SJSA1 (cell line): Measurements from ENCODE around the gene WNK2. TPM values are rescaled to one million over a fixed set of nuclear protein-coding genes. Genes with fewer than 3 reads are reported as not detected.
"Not testable (repeated sequence)": the region's sequence is repeated elsewhere in the genome, so short reads cannot be mapped to it uniquely, and the experiment has no call there.

Experiments used
- DNase-seq, 2 experiments: peaks; one replicate each; pipeline ENCODE4 v3.0.0-alpha.2; 2015 to 2020; ENCODE audit warnings: low spot score in 2 of 2, low read depth in 1 of 2
- H3K27ac ChIP-seq: fragments of 250-450 bp; sonication (Bioruptor Pico); 2 replicates; pipeline ENCODE4 v1.5.1; 2020; ENCODE audit warnings: mild to moderate bottlenecking, moderate library complexity
- H3K27me3 ChIP-seq: fragments of 250-450 bp; sonication (Bioruptor Pico); replicated peaks from 2 replicates; pipeline ENCODE4 v1.5.1; 2020; ENCODE audit warnings: mild to moderate bottlenecking, moderate library complexity
- H3K36me3 ChIP-seq: fragments of 250-450 bp; sonication (Bioruptor Pico); 2 replicates; pipeline ENCODE4 v1.5.1; 2020; ENCODE audit warnings: mild to moderate bottlenecking
- H3K4me1 ChIP-seq: fragments of 250-450 bp; sonication (Bioruptor Pico); replicated peaks from 2 replicates; pipeline ENCODE4 v1.6.1; 2021; ENCODE audit warnings: mild to moderate bottlenecking
- H3K4me3 ChIP-seq: fragments of 250-450 bp; sonication (Bioruptor Pico); 2 replicates; pipeline ENCODE4 v1.5.1; 2020; ENCODE audit warnings: mild to moderate bottlenecking
- H3K9me3 ChIP-seq: fragments of 250-450 bp; sonication (Bioruptor Pico); replicated peaks from 2 replicates; pipeline ENCODE4 v1.5.1; 2020; ENCODE audit warnings: mild to moderate bottlenecking
- total RNA-seq: library from RNA; depleted of rRNA; stranded (reverse); fragments of >200 nt; shearing (Covaris generic); gene quantifications from 2 replicates; pipeline ENCODE4 v1.2.3, GENCODE V29; 2014; rRNA removed

WNK2 gene
- total RNA-seq, 1 experiment from 2014 or later: not detected

GRCh38 chr9:93355827-93356226 is 171.9 kb downstream of the WNK2 start:
- H3K27me3 ChIP-seq: no peaks in the 10 kb centered on the region
- H3K36me3 ChIP-seq: no peaks in the 10 kb centered on the region
- DNase-seq: no peak
- peaks cover 5% of the 10 kb centered on the region; the same call in 1 of the 2 replicates for H3K4me1 ChIP-seq
- H3K9me3 ChIP-seq: no peaks in the 10 kb centered on the region
- no peak overlapping the region for H3K4me3 ChIP-seq
- no peak overlapping the region for H3K27ac ChIP-seq

GRCh38 chr9:93357649-93358048 is 173.7 kb downstream of the WNK2 start:
- DNase-seq: no peak
- H3K4me3 ChIP-seq: no peak overlapping the region
- no peaks in the 10 kb centered on the region for H3K36me3 ChIP-seq
- peaks cover 5% of the 10 kb centered on the region; the same call in 1 of the 2 replicates for H3K4me1 ChIP-seq
- H3K27ac ChIP-seq: no peak overlapping the region
- H3K9me3 ChIP-seq: no peaks in the 10 kb centered on the region
- no peaks in the 10 kb centered on the region for H3K27me3 ChIP-seq

- H3K27ac ChIP-seq, H3K36me3 ChIP-seq, H3K4me3 ChIP-seq, H3K27me3 ChIP-seq, H3K4me1 ChIP-seq, DNase-seq, H3K9me3 ChIP-seq: not testable (repeated sequence)
These were observed 176.0 kb downstream of the WNK2 start for GRCh38 chr9:93359907-93360306.

- Histone ChIP-seq H3K27ac (no peak overlapping the region), H3K9me3 (no peaks in the 10 kb centered on the region), H3K36me3 (no peaks in the 10 kb centered on the region), H3K4me1 (no peaks in the 10 kb centered on the region), H3K4me3 (no peak overlapping the region), H3K27me3 (no peaks in the 10 kb centered on the region)
- no peak for DNase-seq
These were observed 178.1 kb downstream of the WNK2 start for GRCh38 chr9:93361995-93362394.

- no peaks in the 10 kb centered on the region for H3K36me3 ChIP-seq
- no peak for DNase-seq
- H3K4me3 ChIP-seq: no peak overlapping the region
- H3K4me1 ChIP-seq: no peaks in the 10 kb centered on the region
- no peak overlapping the region for H3K27ac ChIP-seq
- H3K9me3 ChIP-seq: no peaks in the 10 kb centered on the region
- no peaks in the 10 kb centered on the region; the same call in 1 of the 2 replicates for H3K27me3 ChIP-seq
These were observed 180.9 kb downstream of the WNK2 start for GRCh38 chr9:93364734-93365426.

- Histone ChIP-seq H3K27me3 (no peaks in the 10 kb centered on the region; the same call in 1 of the 2 replicates), H3K27ac (no peak overlapping the region), H3K4me1 (no peaks in the 10 kb centered on the region), H3K36me3 (no peaks in the 10 kb centered on the region), H3K4me3 (no peak overlapping the region), H3K9me3 (no peaks in the 10 kb centered on the region)
- no peak for DNase-seq
These were observed 181.6 kb downstream of the WNK2 start for GRCh38 chr9:93365427-93366118.

- no peaks in the 10 kb centered on the region for H3K36me3 ChIP-seq
- no peak for DNase-seq
- no peaks in the 10 kb centered on the region for H3K4me1 ChIP-seq
- H3K9me3 ChIP-seq: no peaks in the 10 kb centered on the region
- no peaks in the 10 kb centered on the region; the same call in 1 of the 2 replicates for H3K27me3 ChIP-seq
- H3K4me3 ChIP-seq: no peak overlapping the region
- no peak overlapping the region for H3K27ac ChIP-seq
These were observed 182.1 kb downstream of the WNK2 start for GRCh38 chr9:93366119-93366447.

GRCh38 chr9:93366486-93366885 is 182.5 kb downstream of the WNK2 start:
- not testable (repeated sequence) for H3K36me3 ChIP-seq, H3K4me3 ChIP-seq, H3K27ac ChIP-seq, H3K9me3 ChIP-seq, DNase-seq, H3K4me1 ChIP-seq, H3K27me3 ChIP-seq

- Histone ChIP-seq H3K9me3 (no peaks in the 10 kb centered on the region), H3K4me3 (no peak overlapping the region), H3K27me3 (no peaks in the 10 kb centered on the region; the same call in 1 of the 2 replicates), H3K36me3 (no peaks in the 10 kb centered on the region), H3K4me1 (no peaks in the 10 kb centered on the region), H3K27ac (no peak overlapping the region)
- DNase-seq: no peak
These were observed 184.5 kb downstream of the WNK2 start for GRCh38 chr9:93368437-93368836.

- no peaks in the 10 kb centered on the region for H3K4me1 ChIP-seq
- no peak overlapping the region for H3K4me3 ChIP-seq
- no peak for DNase-seq
- no peaks in the 10 kb centered on the region for H3K9me3 ChIP-seq
- no peaks in the 10 kb centered on the region for H3K36me3 ChIP-seq
- no peaks in the 10 kb centered on the region; the same call in 1 of the 2 replicates for H3K27me3 ChIP-seq
- no peak overlapping the region for H3K27ac ChIP-seq
These were observed 185.7 kb downstream of the WNK2 start for GRCh38 chr9:93369686-93370085.

Other genes with a start within 250 kb of the WNK2 start
- gene FGD3, start 236.6 kb upstream of the WNK2 start, total RNA-seq: not detected in 2 replicates
- gene SUSD3, start 125.4 kb upstream of the WNK2 start, total RNA-seq: not detected in 2 replicates
- 33.3 and 41.5 TPM in 2 replicates for gene CARD19, start 87.9 kb upstream of the WNK2 start, total RNA-seq
- 24.2 and 34.8 TPM in 2 replicates for gene NINJ1, start 49.9 kb upstream of the WNK2 start, total RNA-seq